AG04450 (cell line): ENCODE results near the gene PROZ. TPM values are rescaled to one million over a fixed set of nuclear protein-coding genes. Genes with fewer than 3 reads are reported as not detected.

Experiments used
- CTCF ChIA-PET: fragments of 300-600, 350-600 bp; formaldehyde crosslinking; extraction: SDS; loops from one replicate; lab custom pipeline; 2022; ENCODE audit warnings: antibody characterized with exemption, inconsistent platforms; lab: Charles Lee
- POLR2A ChIA-PET: fragments of 350-600 bp; formaldehyde crosslinking; extraction: SDS; loops from one replicate; lab custom pipeline; 2021; ENCODE audit warnings: antibody characterized with exemption, inconsistent platforms; lab: Yijun Ruan, JAX
- DNase-seq: peaks from one replicate; pipeline ENCODE4 v3.0.0-alpha.2; 2011; ENCODE audit warnings: low read depth, low spot score
- H3K27ac ChIP-seq: one replicate; pipeline ENCODE4 v1.5.1; 2012; ENCODE audit warnings: low read depth, low read length, control low read depth
- H3K27me3 ChIP-seq: one replicate; pipeline ENCODE4 v1.6.0; 2012; ENCODE audit warnings: low read length; ENCODE audit not compliant: control insufficient read depth, insufficient read depth
- H3K4me3 ChIP-seq: 2 replicates; pipeline ENCODE4 v1.5.1; 2011; ENCODE audit warnings: mild to moderate bottlenecking, low read depth, low read length, control low read depth
- H3K9me3 ChIP-seq: 2 replicates; pipeline ENCODE4 v1.5.1; 2012; ENCODE audit warnings: low read length; ENCODE audit not compliant: control insufficient read depth, insufficient read depth
- CTCF ChIP-seq: IDR thresholded peaks from 2 replicates; pipeline ENCODE4 v1.5.1; 2011; ENCODE audit warnings: low read depth, low read length, control low read depth, inconsistent platforms
- polyA plus RNA-seq: library from polyadenylated mRNA; depleted of rRNA; stranded (reverse); fragments of >200 nt; gene quantifications from 2 replicates; pipeline ENCODE4 v1.2.3, GENCODE V29; 2011

PROZ gene
- polyA plus RNA-seq, 1 experiment: not detected

- Histone ChIP-seq H3K27me3 (no peaks in the 10 kb centered on the region), H3K27ac (peak overlapping the region; percentile 99), H3K9me3 (no peaks in the 10 kb centered on the region; the same call in 1 of the 2 replicates), H3K4me3 (no peak overlapping the region)
- ChIA-PET CTCF (interaction anchor here (0.7 kb wide), 1 partner anchor 13 kb away, joined by 3 read pairs; no protein-coding TSS in a partner anchor), POLR2A (interaction anchor here (2.6 to 3.2 kb wide), 2 partner anchors 8 to 30 kb away, joined by 18 to 19 read pairs; partner anchors contain the start of genes CUL4A and PCID2)
- no peak for DNase-seq
- TF ChIP-seq CTCF: no peak
Observed at GRCh38 chr13:113179374-113180230, 21.2 kb downstream of the PROZ start.

GRCh38 chr13:113182046-113182445 lies 23.6 kb downstream of the PROZ start:
- POLR2A ChIA-PET: interaction anchor here (0.6 kb wide), 1 partner anchor 10 kb away, joined by 3 read pairs; no protein-coding TSS in a partner anchor
- H3K27me3 ChIP-seq: no peaks in the 10 kb centered on the region
- DNase-seq: no peak
- no peak for TF ChIP-seq CTCF
- H3K9me3 ChIP-seq: no peaks in the 10 kb centered on the region; the same call in 1 of the 2 replicates
- no peak overlapping the region for H3K27ac ChIP-seq
- H3K4me3 ChIP-seq: no peak overlapping the region
- CTCF ChIA-PET: no interaction called here

- Histone ChIP-seq H3K4me3 (no peak overlapping the region), H3K27ac (no peak overlapping the region), H3K27me3 (no peaks in the 10 kb centered on the region), H3K9me3 (peaks cover 6% of the 10 kb centered on the region)
- TF ChIP-seq CTCF: no peak
- ChIA-PET POLR2A (no interaction called here), CTCF (no interaction called here)
- DNase-seq: no peak
Observed at GRCh38 chr13:113183450-113184129, 25.1 kb downstream of the PROZ start.

GRCh38 chr13:113184568-113185440 lies 26.4 kb downstream of the PROZ start:
- DNase-seq: no peak
- H3K27me3 ChIP-seq: no peaks in the 10 kb centered on the region
- ChIA-PET CTCF (interaction anchor here (0.6 kb wide), 1 partner anchor 108 kb away, joined by 3 read pairs; no protein-coding TSS in a partner anchor), POLR2A (no interaction called here)
- H3K27ac ChIP-seq: no peak overlapping the region
- TF ChIP-seq CTCF: no peak
- no peak overlapping the region for H3K4me3 ChIP-seq
- peaks cover 10% of the 10 kb centered on the region for H3K9me3 ChIP-seq
